ENCODE measurements around the gene RIMBP2.

The RIMBP2 gene

GRCh38 chr12:130351326-130351725, 364.8 kb downstream of the RIMBP2 start:
- no peak for DNase-seq

GRCh38 chr12:130350715-130351114, 365.4 kb downstream of the RIMBP2 start:
- DNase-seq, result no peak

GRCh38 chr12:130347588-130347987, 368.5 kb downstream of the RIMBP2 start:
- DNase-seq, result no peak
